Activated CD4-positive, alpha-beta T cell treated with anti-CD3 and anti-CD28 coated beads, Interleukin-2, amount 50 U/mL, for 48 hours (primary cell): ENCODE measurements around the gene PLEKHG7.
"Not testable (repeated sequence)": the region's sequence is repeated elsewhere in the genome, so short reads cannot be mapped to it uniquely, and the experiment has no call there.

Source experiments
- DNase-seq, 2 experiments: peaks; one replicate each; pipeline ENCODE4 v3.0.0-alpha.2; 2020

Gene PLEKHG7, protein sequence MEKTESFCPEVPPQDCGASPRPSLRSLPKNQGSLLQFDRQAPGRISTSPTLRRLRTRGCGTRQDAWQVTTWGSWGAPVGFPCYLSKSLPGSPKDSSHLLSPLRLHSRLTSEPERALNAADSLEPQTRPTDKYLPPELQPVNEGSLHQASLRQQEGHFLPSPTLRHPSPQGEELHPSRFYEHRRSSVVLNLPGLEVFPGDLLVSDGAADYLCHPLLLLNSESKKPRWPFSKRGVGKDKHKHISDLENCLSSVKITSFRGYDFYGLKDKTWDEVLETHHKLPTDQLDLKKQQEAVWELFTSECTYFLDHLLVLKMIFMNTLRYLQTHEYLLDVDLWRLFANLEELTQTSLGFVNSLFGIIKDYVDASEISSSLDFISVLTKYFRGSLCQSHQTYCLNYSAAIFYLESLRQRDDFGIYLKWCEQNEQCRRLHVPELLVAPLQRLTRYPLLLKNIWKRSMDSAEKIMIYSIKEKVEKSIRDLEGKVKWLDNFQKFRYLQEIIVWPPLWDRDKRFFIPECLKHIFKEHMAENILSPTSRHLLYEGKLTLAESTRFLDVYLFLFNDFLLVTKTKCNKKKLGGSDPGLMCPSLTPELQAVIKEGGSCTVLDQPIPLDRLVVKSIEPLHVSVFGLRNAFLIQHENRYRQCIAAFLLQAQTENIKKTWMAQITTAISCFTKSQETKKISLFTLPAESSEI

DNA sequence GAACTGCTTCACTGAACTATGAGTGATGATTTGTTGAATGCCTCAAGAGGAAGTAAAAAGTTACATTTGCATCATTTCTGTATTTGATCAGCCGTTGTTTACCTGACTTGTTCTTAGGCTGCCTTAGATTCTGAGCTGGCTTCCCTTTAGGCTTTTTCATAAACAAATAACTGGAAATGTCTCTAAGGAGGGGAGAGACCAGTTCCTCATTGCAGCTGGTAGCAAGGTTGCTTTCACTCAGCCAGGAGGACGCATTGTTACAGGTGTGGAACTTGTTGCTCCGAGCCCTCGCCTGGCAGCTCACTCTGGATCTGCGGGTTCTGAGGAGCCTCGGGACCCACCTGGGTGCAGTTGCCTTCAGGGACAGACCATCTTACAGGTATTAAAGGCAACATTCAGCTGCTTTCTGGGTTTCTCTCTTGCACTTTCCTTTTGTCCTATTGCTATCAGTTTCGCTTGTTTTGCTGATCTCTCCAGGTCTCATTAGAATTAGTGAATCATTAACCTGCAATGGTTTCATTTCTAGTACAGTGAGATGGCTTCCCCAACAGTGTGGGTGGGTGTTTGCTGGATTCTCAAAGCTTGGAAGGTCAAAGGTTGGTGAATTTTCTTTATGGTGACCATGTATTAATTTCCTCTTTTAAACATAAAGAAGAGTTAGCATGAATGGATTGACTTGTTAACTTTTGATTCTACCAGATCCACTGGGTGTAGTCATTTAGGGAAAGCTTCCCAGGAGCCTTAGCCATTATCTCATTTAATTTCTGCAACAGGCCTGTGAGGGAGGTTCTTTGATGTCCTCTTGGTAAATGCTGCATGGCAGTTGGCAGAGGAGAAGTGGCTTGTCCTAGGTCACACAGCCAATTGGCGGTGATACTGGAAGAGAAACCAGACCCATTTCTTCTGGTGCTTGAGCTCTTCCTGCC lies at the start of gene PLEKHG7:
TSS of gene PLEKHG7 (plus strand) at position 236 of the 926 bp plus-strand sequence. CDS start 3,643 bp downstream, outside the sequence.
- DNase-seq, result no peak

DNA sequence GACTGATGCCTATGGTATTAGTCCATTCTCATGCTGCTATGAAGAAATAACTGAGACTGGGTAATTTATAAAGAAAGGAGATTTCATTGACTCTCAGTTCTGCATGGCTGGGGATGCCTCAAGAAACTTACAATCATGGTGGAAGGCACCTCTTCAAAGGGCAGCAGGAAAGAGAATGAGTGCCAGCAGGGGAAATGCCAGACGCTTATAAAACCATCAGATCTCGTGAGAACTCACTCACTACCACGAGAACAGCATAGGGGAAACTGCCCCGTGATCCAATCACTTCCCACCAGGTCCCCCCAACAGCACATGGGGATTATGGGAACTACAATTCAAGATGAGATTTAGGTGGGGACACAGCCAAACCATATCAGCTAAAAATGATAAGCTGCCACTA lies 48.5 kb upstream of the PLEKHG7 start:
- DNase-seq, result not testable (repeated sequence)

DNA sequence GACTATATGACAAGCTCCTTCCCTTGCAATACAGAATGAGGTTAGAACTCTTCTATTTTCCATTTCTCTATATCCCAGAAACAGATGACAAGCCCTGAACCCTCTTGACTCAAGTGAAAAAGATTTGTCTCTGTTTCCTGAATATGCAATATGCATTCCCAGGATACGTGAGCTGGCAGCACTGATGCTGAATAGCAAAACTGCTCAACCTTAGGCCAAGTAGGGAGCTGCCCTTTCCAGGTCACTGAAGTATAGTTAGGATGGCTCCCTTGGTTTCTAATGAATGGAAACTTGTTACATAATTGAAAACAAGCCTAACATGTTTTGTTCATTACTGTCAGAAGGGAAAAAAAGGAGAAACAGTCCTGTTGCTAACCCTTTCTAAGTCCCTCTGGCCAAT lies 47.9 kb upstream of the PLEKHG7 start:
- no peak for DNase-seq

DNA sequence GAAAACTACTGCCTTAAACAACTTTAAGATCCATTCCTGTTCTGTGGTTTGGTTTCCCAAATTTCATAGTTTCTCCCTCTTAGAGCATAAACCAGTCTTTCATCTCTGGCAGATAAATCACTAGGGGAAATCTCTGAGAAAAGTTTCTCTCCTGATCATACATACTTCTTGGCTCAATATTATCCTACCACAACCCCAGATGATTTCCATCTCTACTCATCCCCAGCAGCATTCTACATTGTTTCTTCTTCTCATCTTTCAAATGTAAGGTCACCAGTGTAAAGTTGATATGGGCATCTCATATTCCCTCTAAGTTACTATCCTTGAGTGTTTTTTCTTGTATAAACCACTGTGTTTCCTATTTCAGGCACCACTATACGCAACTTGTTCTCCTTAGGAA lies 45.9 kb upstream of the PLEKHG7 start:
- no peak for DNase-seq

DNA sequence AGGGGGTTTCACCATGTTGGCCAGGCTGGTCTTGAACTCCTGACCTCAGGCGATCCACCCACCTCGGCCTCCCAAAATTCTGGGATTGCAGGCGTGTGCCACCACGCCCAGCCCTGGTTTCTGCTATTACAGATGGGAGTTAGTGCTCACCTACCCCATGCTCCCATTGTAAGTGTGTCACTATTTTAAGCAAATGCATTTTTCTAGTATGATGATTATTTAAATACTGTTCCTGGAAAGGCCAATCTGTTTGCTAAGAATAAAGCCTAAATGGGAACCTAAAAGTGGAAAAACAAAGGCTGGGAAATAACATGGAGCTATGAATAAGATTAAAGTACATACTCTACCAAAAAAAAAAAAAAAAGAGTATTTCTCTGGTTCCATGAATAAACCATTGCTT lies 45.0 kb upstream of the PLEKHG7 start:
- DNase-seq, result no peak

DNA sequence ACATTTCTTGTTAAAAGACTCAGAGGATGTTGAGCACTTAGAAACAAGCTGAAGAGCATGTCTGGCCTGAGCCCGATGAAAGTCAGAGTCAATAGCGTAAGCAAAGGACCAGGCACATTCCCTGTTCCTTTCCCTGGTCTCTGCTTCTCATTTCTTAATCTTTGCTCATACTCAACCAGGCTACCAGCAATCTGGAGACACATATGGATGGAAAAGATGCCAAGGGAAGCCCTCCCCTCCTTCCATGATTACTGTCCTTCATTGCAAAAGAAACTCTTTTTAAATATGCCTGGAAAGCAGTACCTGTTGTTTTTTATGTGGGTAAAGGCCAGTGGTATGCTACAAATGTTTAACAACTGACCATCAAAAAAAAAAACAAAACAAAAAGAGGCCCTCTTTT lies 44.2 kb upstream of the PLEKHG7 start:
- no peak for DNase-seq

DNA sequence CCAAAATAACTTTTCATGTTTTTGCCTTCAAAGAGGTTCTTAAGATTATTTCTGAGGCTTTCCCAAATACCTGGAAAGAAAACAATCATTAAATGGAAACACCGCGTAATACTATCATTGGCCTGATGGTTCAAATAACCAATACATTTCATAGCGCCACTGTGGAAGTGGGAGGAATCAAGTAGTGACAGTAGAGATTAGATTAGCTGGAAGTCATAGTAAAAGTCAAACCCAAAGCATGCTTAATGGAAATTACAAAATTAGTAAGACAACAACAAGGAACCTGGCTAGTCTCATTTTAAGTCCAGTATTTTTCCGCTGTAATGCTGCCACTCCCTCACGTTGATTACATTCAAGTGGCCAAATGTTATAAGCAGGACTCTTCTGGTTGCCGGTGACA lies 41.5 kb upstream of the PLEKHG7 start:
- DNase-seq, result no peak

DNA sequence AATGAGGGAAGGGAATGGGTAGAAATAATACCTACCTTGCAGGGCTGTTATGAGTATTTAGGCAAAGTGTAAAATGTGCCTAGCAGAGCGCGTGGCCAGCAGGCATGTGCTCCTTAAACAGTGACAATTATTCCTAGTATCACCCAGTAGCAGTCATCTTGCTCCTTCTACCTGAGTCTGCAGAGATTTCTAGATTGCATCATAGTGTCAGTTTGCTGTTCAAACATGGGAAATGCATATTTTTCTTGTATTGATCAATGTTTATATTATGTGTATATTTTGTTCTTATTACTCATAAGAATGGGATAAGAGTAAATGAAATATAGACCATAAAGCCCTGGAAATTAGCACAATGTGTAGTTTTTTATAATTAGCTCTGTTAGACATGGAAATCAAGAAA lies 37.3 kb upstream of the PLEKHG7 start:
- no peak for DNase-seq

DNA sequence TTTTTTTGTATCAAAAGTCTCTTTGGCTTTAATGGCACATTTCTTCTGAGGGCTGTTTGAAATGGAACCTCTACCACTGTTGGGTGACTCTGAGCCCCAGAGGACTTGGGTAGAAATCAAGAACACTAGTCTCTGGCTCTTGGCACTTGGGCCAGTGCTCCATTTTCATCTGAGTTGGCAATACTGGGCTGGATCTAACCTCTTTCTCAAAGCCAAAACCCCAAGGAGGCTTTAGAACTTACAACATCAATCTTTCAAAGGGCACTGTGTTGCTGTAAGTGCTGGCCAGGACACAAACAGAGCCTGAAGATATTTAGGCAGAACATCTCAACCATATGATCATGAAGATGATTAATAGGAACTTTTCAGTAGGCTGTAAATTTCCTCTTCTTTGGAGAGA lies 34.0 kb upstream of the PLEKHG7 start:
- DNase-seq, result no peak

DNA sequence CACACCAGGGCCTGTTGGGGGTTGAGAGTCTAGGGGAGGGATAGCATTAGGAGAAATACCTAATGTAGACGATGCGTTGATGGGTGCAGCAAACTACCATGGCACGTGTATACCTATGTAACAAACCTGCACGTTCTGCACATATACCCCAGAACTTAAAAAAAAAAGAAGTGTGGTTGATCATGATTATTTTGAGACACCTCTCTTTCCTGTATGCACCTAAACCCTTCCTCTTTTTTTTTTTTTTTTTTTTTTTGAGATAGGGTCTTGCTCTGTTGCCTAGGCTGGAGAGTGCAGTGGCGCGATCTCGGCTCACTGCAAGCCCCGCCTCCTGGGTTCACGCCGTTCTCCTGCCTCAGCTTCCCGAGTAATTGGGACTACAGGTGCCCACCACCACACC lies 31.3 kb upstream of the PLEKHG7 start:
- not testable (repeated sequence) for DNase-seq

DNA sequence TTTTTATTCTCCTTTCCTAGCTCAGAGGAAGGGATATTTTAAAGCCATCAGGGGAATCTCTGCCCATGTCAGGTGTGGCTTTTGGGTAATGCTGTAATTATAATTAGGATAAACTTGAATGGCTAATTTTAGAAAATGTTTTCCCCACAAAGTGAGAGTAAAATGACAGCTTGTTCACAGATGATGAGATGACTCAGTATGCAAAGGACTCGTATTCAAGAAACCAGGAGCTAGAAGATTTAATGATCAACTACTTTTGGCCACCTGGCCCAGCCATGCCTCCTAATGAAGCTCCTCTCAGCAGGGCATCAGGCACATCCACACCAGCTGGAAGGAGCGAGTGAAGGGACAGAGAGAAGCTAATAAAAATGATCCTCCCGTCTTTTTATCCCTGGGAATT lies 29.0 kb upstream of the PLEKHG7 start:
- DNase-seq, result no peak

DNA sequence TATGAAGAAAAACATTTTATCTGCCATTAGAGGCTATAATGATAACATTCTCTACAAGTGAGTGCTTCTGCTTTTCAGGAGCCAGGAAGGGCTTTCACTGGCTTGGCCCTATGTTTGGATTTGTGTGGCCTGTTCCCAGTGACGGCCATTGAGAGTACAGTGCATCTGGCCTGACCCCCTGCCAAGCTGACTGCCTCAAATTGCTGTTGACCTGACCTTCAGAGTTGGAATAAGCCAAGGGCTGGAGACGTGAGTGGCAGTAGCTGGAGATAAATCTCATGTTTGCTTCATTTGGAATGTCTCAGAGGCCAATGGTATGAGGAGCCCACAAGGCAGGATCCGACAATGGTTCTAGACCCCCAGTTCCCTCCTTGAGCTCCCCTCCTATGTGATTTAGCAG lies 28.3 kb upstream of the PLEKHG7 start:
- DNase-seq, result no peak

DNA sequence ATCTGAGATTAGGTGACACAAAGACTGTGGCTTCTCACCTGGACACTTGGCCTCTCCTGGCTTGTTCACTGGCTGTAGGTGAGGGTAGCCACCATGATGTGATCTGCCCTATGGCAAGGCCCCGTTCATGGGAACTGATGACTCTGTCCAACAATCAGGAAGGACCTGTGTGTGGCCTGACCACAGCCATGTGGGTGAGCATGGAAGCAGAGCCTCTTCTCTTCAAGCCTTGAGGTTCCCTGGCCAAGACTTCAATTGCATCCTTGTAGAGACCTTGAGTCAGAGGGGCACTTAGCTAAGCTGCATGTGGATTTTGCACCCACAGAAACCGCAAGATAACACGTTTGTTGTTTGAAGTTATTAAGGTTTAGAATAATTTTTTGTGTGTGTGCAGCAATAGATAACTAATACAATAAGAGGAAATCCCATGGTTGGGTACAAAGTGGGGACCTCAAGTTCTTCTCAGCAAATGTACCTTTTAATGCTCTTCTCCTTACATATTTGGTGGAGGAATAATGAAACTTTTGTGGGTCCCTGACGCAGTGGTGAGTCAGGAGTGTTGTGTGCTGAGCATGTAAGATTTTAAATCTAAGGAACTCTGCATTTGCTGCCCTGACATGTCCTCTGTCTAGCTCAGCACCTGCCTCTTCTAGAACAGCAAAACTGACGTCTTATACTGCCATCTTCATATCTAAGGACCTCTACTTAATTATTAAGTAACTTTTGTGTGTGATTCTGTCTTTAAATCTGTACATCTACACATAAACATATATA lies 27.5 kb upstream of the PLEKHG7 start:
- no peak for DNase-seq

DNA sequence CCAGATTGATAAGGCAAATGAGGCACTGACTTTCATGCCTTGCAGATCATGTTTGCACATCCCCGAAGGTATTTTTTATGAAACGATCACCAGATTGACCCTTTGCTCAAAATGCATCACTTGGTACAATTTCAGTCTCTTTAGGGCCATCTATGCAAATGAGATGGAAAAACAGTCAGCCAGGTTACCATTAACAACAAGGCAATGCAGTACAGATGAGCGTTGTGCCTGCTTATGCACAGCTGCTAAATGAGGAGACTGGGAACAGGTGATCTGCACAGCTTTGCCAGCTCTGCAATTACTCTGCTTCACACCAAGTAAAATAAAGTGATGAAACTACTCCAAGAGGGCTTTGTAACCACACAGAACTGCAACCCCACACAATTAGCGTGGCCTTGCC lies 26.1 kb upstream of the PLEKHG7 start:
- DNase-seq, result no peak

DNA sequence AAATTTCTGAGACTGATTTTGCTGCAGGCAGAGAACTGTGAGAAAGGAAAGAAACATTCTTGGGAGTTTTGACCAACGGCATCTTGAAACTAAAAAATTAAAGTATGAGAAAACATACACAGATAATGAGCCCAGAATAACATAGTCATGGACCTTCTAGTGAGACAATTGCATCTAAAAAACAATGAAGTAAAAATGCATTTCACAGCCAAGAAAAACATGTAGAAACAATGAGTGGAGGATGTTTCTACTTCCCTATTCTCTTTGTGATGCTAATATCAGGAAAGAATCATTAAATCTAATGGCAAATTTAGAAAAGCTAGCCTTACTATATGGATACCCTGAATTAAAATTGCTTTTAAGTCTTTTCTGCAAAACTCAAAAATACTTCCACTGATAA lies 12.2 kb upstream of the PLEKHG7 start:
- DNase-seq, result no peak

DNA sequence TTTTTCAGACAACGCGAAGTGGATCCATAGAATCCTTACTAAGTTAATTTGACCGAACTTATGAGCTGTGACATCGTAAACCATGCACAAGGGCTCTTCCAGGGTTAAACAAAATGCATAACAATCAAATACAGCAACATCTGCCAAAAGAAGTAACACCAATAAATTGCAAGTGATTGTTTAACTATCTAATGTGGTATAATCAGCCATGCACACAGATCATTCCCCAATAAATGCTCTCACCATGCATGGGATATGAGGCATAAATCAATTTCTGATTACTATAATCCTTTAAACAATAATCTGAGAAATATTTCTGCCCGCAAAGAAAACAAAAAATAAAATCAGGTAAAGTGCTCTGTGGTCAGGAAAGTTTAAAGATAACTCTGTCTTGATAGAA lies 7.7 kb upstream of the PLEKHG7 start:
- no peak for DNase-seq

DNA sequence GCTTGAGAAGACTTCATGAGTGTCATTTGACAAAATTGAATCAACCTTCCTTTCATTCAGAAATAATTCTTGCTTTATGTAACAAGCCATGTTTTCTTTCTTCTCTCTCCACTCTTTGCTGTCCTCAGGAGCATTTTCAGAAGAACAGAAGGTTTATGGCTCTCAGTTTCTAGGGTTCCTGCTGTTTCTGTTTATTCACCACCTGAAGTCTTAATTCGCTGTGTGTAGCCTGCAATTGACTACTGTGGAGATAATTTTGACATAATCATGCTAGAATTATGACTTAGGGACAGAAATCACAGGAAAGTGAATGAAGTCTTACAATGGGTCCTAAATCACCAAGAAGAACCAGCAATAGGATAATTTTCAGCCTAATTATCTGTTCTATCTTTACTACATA lies 7.2 kb upstream of the PLEKHG7 start:
- DNase-seq, result no peak

DNA sequence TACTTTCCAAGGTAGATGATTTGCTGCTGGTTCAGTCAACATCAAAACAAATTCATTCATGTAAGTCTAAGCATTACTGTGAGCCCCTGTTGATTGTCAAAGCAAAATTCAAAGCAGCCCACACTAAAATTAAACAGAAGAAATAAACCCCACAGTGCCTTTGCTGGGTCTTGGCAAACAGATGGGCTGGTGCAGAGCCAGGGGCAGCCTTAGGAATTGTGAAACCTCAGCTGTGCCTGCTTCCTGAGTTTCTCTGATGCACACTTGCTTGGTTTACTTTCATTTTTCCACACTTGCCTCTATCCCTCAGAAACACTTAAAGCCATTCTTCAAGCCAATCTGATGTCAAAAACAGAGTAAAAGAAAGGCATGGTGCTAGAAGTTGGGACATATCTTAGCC lies 6.6 kb upstream of the PLEKHG7 start:
- DNase-seq, result no peak

DNA sequence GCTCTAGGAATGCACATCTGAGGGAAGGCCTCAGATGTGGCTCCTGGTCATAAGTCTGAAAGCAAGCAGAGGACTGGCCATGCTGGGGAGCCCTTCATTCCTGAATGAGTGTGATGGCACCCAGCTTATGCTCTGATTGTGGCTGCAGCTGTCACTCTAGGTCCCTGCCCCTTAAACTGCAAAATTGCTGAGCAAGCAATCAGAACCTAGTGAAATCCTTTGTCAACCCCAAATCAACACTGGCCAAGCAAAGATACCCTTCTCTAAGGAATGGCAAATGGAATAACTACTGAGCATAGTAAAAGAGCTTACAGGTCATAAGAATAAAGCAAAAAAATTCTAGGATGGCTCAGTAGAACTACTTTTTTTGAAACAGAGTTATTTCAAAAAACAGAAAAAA lies 4.3 kb upstream of the PLEKHG7 start:
- no peak for DNase-seq

DNA sequence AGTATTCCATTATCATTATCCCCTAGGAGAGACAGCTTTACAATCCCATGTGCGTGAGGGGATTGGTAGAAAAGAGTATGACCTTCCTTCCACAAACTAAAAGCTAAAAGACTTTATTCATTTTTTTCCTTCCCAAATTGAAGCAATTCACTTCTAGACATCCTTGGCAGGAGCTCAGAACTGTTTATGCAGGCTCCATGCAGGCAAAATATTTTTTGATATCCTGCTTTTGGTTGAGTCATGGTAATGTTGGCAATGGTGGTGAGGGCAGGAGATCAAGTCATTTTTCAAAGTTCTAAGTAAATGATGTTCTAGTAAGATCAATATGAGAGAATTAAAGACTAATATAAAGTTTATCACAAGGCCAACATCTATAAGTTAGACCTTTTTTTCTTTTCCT lies 1.3 kb upstream of the PLEKHG7 start:
- no peak for DNase-seq

DNA sequence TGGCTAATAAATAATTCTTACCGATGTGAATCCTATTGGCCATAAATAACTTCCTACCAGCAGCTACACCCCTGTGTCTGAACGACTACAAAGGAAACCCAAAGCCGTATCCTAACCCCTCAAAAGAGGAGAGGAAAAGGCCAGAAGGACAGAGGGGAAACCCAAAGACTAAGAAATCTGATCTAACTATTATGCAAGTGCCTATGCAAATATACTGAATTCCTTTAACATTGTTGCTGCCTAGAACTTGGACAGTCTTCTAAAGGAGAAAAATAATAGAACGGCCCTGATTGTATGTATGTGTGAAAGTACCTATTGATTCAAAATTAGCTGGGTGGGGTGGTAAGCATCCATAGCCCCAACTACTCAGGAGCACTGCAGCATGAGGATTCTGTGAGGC lies 997 bp downstream of the PLEKHG7 start:
- no peak for DNase-seq

DNA sequence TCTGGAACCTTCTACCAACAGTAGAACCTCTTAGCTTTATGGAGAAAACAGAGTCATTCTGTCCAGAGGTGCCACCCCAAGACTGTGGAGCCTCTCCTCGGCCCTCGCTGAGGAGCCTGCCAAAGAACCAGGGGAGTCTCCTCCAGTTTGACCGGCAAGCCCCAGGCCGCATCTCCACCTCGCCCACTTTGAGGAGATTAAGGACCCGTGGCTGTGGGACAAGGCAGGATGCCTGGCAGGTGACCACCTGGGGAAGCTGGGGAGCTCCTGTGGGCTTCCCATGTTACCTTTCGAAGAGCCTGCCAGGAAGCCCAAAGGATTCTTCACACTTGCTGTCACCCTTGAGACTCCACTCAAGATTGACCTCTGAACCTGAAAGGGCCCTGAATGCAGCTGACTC lies 3.8 kb downstream of the PLEKHG7 start:
- no peak for DNase-seq

DNA sequence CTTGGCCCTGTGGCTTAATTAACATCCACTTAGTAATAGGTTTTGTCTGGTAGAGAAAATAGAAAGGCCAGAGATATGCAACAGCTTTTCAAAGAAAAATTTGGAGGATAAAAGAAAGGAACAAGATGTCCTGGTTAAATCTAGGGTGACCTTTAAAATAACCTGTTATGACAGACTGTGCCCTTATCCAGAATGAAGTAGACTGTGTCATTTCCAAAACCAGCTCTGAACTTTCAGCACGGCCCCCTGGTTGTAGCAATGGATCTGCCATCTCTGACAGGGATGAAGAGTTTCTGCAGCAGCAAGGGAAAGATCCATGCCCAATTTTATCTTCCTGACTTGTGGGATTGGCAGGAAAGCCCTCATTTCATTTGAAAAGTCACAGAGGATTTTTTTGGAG lies 5.1 kb downstream of the PLEKHG7 start:
- DNase-seq, result no peak
